KOPT-K1 (cell line): ENCODE data around the gene PIAS1.
"Not testable (repeated sequence)": the region's sequence is repeated elsewhere in the genome, so short reads cannot be mapped to it uniquely, and the experiment has no call there.

ENCODE experiments used
- H3K27ac ChIP-seq: fragments of 200-600 bp; sonication (generic); 2 replicates; pipeline ENCODE4 v1.5.1; 2016; ENCODE audit warnings: antibody characterized with exemption, mild to moderate bottlenecking, low read depth, low read length; ENCODE audit not compliant: poor library complexity, severe bottlenecking
- H3K36me3 ChIP-seq: fragments of 200-600 bp; sonication (generic); 2 replicates; pipeline ENCODE4 v1.5.1; 2017; ENCODE audit warnings: antibody characterized with exemption, mild to moderate bottlenecking, low read length, moderate library complexity; ENCODE audit not compliant: insufficient read depth
- H3K9me3 ChIP-seq: fragments of 200-600 bp; sonication (generic); 2 replicates; pipeline ENCODE4 v1.5.1; 2017; ENCODE audit warnings: antibody characterized with exemption, low read length, mild to moderate bottlenecking; ENCODE audit not compliant: insufficient read depth, poor library complexity, severe bottlenecking

PIAS1 gene

DNA sequence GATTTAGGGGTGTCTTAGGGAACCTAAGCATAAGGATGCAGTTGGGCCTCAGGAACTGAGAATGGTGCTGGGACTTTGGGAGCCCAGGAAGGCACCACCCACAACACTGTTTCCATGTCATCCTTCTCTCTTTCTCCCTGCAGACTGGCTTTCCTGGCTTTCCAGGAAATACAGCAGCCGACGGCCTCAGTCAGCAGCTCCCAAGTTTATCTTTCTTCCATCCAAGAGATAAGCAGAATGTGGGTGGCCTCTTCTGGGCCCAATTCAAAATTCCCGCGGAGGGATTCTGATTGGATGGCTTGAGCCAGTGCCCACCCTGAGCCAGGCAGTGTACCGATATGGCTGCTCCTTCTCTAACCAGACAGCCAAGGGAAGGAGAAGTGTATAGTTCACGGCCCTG is 179.9 kb downstream of the PIAS1 start:
- H3K36me3 ChIP-seq: no peaks in the 10 kb centered on the region
- no peaks in the 10 kb centered on the region for H3K9me3 ChIP-seq
- H3K27ac ChIP-seq: no peak overlapping the region

DNA sequence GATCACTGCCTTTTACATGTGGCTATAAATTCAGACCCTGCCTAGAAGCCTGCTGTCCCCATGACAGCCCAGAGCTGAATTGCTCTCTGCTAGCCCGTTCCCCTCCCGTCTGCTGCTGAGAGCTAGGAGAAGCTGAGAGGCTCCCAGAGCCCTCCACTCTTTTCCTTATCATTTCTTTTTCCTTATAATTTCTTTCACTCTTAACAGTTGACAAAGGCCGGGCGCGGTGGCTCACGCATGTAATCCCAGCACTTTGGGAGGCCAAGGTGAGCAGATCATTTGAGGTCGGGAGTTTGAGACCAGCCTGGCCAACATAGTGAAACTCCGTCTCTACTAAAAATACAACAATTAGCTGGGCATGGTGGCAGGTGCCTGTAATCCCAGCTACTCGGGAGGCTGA is 180.4 kb downstream of the PIAS1 start:
- H3K9me3 ChIP-seq, H3K36me3 ChIP-seq, H3K27ac ChIP-seq: not testable (repeated sequence)

DNA sequence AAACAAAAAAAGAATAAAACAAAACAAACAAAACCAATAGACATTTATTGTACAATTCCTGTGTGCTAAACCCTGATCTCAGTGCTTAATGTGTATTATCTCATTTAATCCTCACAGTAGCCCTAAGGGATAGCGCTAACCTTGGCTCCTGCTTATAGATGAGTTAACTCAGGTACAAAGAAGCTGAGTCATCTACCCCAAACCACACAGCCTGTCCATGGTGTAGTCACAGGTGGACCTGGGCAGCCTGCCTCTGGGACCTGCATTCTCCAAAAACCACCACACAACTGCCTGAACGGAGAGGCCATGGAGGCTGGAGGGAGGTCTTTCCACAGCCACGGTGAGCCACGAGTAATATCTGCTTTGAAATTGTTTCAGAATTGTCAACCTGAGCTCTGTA is 180.9 kb downstream of the PIAS1 start:
- Histone ChIP-seq H3K36me3 (no peaks in the 10 kb centered on the region), H3K27ac (no peak overlapping the region), H3K9me3 (no peaks in the 10 kb centered on the region)

DNA sequence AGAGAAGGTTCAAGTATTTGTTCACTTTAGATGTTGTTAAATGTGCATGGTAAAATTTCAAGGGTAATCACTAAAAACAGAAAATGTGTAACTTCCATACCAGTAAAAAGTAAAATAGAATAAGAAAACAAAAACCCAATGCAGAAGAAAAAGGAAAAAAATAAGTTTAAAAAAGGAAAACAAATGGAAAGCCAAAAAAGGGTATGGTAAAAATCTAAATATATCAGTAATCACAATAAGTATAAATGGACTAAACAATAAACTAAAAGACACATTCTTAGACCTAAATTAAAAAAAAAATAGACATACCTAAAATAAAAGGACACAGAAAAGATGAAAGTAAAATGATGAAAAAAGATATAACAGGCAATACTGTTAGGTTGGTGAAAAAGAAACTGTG is 184.9 kb downstream of the PIAS1 start:
- Histone ChIP-seq H3K36me3 (no peaks in the 10 kb centered on the region), H3K9me3 (peaks cover 4% of the 10 kb centered on the region), H3K27ac (no peak overlapping the region)

DNA sequence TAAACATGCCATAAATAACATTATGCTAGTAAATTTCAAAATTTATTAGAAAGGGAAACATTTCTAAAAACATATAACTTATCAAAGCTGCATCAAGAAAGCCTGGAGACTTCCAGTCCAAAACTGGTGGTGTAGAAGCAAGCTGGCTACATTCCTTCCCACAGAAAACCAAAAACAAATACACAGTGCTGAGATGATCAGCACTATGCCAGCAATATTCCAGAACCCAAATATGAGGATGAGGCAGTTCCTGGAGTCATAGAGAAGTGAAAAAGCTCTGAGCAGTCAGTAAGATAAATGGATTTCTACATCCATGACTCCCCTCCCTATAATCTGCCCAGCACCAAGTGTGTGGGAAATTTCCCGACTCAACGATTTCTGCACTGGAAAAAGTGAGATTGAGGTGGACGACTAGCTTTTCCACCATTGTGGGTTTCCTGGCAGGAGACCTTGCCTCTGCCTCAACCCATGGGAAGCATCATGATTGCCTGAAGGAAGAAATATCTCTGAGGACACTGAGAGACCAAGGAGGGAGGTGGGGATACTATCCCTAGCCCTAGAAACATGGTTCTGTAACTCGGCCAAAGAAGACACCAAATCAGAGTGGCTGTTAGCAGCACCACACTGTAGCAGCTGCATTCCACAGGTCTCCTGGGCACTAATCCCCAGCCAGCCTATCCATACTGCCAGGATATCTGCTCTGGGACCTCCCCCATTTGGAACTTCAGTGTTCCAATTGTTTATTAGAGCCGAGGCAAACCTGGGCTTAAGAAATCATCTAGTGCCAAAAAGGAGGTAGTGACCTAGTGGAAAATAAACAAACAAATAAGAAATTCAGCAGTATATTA is 187.2 kb downstream of the PIAS1 start:
- Histone ChIP-seq H3K27ac (no peak overlapping the region), H3K9me3 (peaks cover 12% of the 10 kb centered on the region)

More for the DNA sequence above, 187.2 kb downstream of the PIAS1 start:
- no peaks in the 10 kb centered on the region for H3K36me3 ChIP-seq
